Colonic mucosa (tissue), 4 donors: ENCODE data around the gene ROBO3. TPM values are rescaled to one million over a fixed set of nuclear protein-coding genes. Genes with fewer than 3 reads are reported as not detected.

Experiments used
- DNase-seq: peaks from one replicate; pipeline ENCODE4 v3.0.0-alpha.2; 2020
- H3K27ac ChIP-seq: fragments of 200-600 bp; one replicate; pipeline ENCODE4 v1.8.0; 2021
- H3K27me3 ChIP-seq: fragments of 200-600 bp; one replicate; pipeline ENCODE4 v1.8.0; 2021
- H3K36me3 ChIP-seq: fragments of 200-600 bp; one replicate; pipeline ENCODE4 v1.8.0; 2021
- H3K4me1 ChIP-seq: fragments of 200-600 bp; one replicate; pipeline ENCODE4 v1.8.0; 2021; ENCODE audit warnings: mild to moderate bottlenecking
- H3K4me3 ChIP-seq: fragments of 200-600 bp; one replicate; pipeline ENCODE4 v1.8.0; 2021
- H3K9ac ChIP-seq, 2 donors: one replicate each; pipeline ENCODE4 v1.7.0; 2013; ENCODE audit warnings: control low read depth in 2 of 2, low read depth in 2 of 2, low read length in 2 of 2
- H3K9me3 ChIP-seq: fragments of 200-600 bp; one replicate; pipeline ENCODE4 v1.8.0; 2021
- CTCF ChIP-seq: fragments of 200-600 bp; IDR thresholded peaks from one replicate; pipeline ENCODE4 v1.8.0; 2022; ENCODE audit warnings: antibody characterized with exemption, mild to moderate bottlenecking
- intact Hi-C: fragments of 100-400 bp; cut with DNase I; formaldehyde crosslinking; loops from one replicate; pipeline ENCODE4 v1.14.1; 2022
- total RNA-seq, 2 donors: library from RNA; stranded (reverse); fragmentation: NEBNext Ultra II Directional in 1 of 2; extraction: Animal tissue kit (Norgen Biotek cat#: 25700) in 1 of 2; gene quantifications; one replicate each; pipeline ENCODE4 v1.2.1, GENCODE V29; 2021
- donor health status: healthy.
- donor health status: DM: no; HTN: no; CAD: no.
- donor health status: DM: no; HTN: no; CAD: no.

Gene ROBO3
- total RNA-seq, 2 donors from 2014 or later, result 7.8 to 8.0 TPM

- intact Hi-C loops, result loop anchor here (2.0 to 10.0 kb wide), 4 partner anchors 34 to 194 kb away; partner anchors contain the start of genes ESAM and MSANTD2
- no peak for TF ChIP-seq CTCF
- no peak overlapping the region for H3K27ac ChIP-seq
- no peaks in the 10 kb centered on the region for H3K9me3 ChIP-seq
- H3K27me3 ChIP-seq, result peaks cover 35% of the 10 kb centered on the region
- no peak overlapping the region for H3K4me3 ChIP-seq
- H3K4me1 ChIP-seq, result peaks cover 11% of the 10 kb centered on the region
- DNase-seq, result no peak
- no peak overlapping the region for H3K9ac ChIP-seq
- H3K36me3 ChIP-seq, result no peaks in the 10 kb centered on the region
Observed at GRCh38 chr11:124835918-124836317, 29.3 kb upstream of the ROBO3 start.

GRCh38 chr11:124837491-124837856 lies 27.8 kb upstream of the ROBO3 start:
- peak; percentile 30 for DNase-seq
- peaks cover 11% of the 10 kb centered on the region for H3K4me1 ChIP-seq
- no peaks in the 10 kb centered on the region for H3K36me3 ChIP-seq
- intact Hi-C loops, result loop anchor here (2.0 to 10.0 kb wide), 4 partner anchors 35 to 195 kb away; partner anchors contain the start of genes ESAM and MSANTD2
- no peak overlapping the region for H3K27ac ChIP-seq
- H3K4me3 ChIP-seq, result no peak overlapping the region
- no peaks in the 10 kb centered on the region for H3K9me3 ChIP-seq
- TF ChIP-seq CTCF, result no peak
- H3K27me3 ChIP-seq, result peaks cover 49% of the 10 kb centered on the region
- no peak overlapping the region for H3K9ac ChIP-seq

- TF ChIP-seq CTCF, result no peak
- DNase-seq, result no peak
- intact Hi-C loops, result loop anchor here (5.0 to 10.0 kb wide), 3 partner anchors 36 to 196 kb away; partner anchors contain the start of genes ESAM and MSANTD2
- peaks cover 11% of the 10 kb centered on the region for H3K4me1 ChIP-seq
- no peak overlapping the region for H3K27ac ChIP-seq
- H3K4me3 ChIP-seq, result no peak overlapping the region
- no peaks in the 10 kb centered on the region for H3K36me3 ChIP-seq
- H3K9ac ChIP-seq, result no peak overlapping the region
- peaks cover 62% of the 10 kb centered on the region for H3K27me3 ChIP-seq
- H3K9me3 ChIP-seq, result no peaks in the 10 kb centered on the region
Observed at GRCh38 chr11:124838805-124839127, 26.5 kb upstream of the ROBO3 start.

GRCh38 chr11:124839128-124839971 lies 25.9 kb upstream of the ROBO3 start:
- DNase-seq, result no peak
- intact Hi-C loops, result loop anchor here (5.0 to 10.0 kb wide), 3 partner anchors 37 to 197 kb away; partner anchors contain the start of genes ESAM and MSANTD2
- peak overlapping the region in 1 of 2 donors; percentile 39 for H3K9ac ChIP-seq
- TF ChIP-seq CTCF, result no peak
- peaks cover 11% of the 10 kb centered on the region for H3K4me1 ChIP-seq
- H3K4me3 ChIP-seq, result peak overlapping the region; percentile 22
- H3K27me3 ChIP-seq, result peaks cover 67% of the 10 kb centered on the region
- H3K27ac ChIP-seq, result no peak overlapping the region
- H3K36me3 ChIP-seq, result no peaks in the 10 kb centered on the region
- H3K9me3 ChIP-seq, result no peaks in the 10 kb centered on the region

- intact Hi-C loops, result loop anchor here (5.0 to 10.0 kb wide), 3 partner anchors 38 to 198 kb away; partner anchors contain the start of genes ESAM and MSANTD2
- Histone ChIP-seq H3K9ac (no peak overlapping the region), H3K9me3 (no peaks in the 10 kb centered on the region), H3K4me1 (peaks cover 11% of the 10 kb centered on the region), H3K4me3 (no peak overlapping the region), H3K27ac (no peak overlapping the region), H3K27me3 (peaks cover 74% of the 10 kb centered on the region), H3K36me3 (no peaks in the 10 kb centered on the region)
- TF ChIP-seq CTCF, result no peak
- no peak for DNase-seq
Observed at GRCh38 chr11:124839972-124840621, 25.1 kb upstream of the ROBO3 start.
